Activated naive CD4-positive, alpha-beta T cell treated with anti-CD3 and anti-CD28 coated beads, Interleukin-2, amount 50 U/mL, for 72 hours (primary cell): Measurements from ENCODE around the gene SLC13A5. TPM values are rescaled to one million over a fixed set of nuclear protein-coding genes. Genes with fewer than 3 reads are reported as not detected.
A peak's percentile ranks its signal among the peaks of the same experiment; 100 is the strongest.

Experiments
- ATAC-seq, 2 donors: fragments of 150-1000 bp; cut with Tn5 transposase; 2 replicates each; pipeline ENCODE4 v1.10.0; 2021; ENCODE audit warnings: mild to moderate bottlenecking in 2 of 2, moderate library complexity in 2 of 2
- DNase-seq, 2 donors: peaks; one replicate each; pipeline ENCODE4 v3.0.0; 2021 to 2022; ENCODE audit warnings: low spot score in 2 of 2
- H3K27ac Mint-ChIP-seq, 2 donors: one replicate each; pipeline ENCODE4 v1.8.0; 2022; ENCODE audit warnings: mild to moderate bottlenecking in 2 of 2, mixed read lengths in 2 of 2
- H3K36me3 Mint-ChIP-seq, 2 donors: one replicate each; pipeline ENCODE4 v1.8.0; 2022; ENCODE audit warnings: mixed read lengths in 2 of 2
- H3K9me3 Mint-ChIP-seq, 2 donors: one replicate each; pipeline ENCODE4 v1.8.0; 2022; ENCODE audit warnings: mixed read lengths in 2 of 2
- total RNA-seq, 2 donors: library from RNA; stranded (reverse); gene quantifications; one replicate each; pipeline ENCODE4 v1.2.3, GENCODE V29; 2022

Gene SLC13A5
- total RNA-seq, 2 donors from 2014 or later: not detected

GRCh38 chr17:6714315-6714874, 1.2 kb upstream of the SLC13A5 start:
- Mint-ChIP-seq H3K36me3 (peaks cover 0 to 13% of the 10 kb centered on the region in 2 donors), H3K9me3 (peaks cover 0 to 4% of the 10 kb centered on the region in 2 donors), H3K27ac (no peak overlapping the region)
- ATAC-seq (no peak), DNase-seq (no peak)

- ATAC-seq (peak in 1 of 2 donors; percentile 28), DNase-seq (no peak)
- Mint-ChIP-seq H3K36me3 (peaks cover 0 to 13% of the 10 kb centered on the region in 2 donors), H3K9me3 (peaks cover 0 to 4% of the 10 kb centered on the region in 2 donors), H3K27ac (no peak overlapping the region)
Observed at GRCh38 chr17:6713918-6714271, 726 bp upstream of the SLC13A5 start.

GRCh38 chr17:6712854-6713129, 377 bp downstream of the SLC13A5 start:
- ATAC-seq: no peak
- H3K9me3 Mint-ChIP-seq: peaks cover 0 to 4% of the 10 kb centered on the region in 2 donors

DNA sequence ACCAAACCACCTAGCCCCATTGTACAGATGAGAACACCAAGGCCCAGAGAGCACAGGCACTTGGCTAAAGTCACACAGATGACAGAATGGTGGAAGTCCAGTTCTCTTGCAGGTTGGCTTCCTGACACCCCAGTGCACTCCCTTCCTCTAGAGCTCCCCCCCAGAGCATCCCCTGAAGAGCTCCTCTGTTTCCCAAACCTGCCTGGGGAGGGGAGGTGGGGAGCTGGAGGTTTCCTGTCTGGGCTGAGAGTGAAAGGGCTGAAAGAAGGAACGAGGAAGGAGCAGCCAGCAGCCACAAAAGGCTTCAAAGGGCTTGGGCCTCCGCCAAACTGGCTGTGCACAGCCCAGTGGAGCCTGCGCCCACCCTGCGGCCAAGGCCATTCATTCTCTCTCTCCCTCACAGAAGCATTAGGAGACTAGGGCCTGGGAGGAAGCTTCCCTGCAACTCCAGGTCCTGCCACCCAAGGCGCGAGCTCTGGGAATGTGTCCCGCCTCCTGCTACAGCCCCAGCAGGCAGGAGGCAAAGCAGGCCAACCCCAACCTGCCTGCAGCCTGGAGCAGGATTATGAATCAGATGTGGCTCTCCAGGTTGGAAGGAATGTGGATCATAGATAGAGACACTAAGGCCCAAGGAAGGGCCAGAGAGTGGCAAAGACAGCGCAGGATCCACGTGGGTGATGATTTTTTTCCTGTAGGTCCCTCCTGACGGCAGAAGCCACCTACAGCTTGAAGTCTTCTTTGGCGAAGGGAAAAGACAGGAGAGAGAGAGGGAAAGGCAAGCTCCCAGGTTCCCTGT, 913 bp downstream of the SLC13A5 start:
- DNase-seq: no peak
- Mint-ChIP-seq H3K36me3 (peaks cover 0 to 13% of the 10 kb centered on the region in 2 donors), H3K27ac (no peak overlapping the region), H3K9me3 (peaks cover 0 to 4% of the 10 kb centered on the region in 2 donors)
- no peak for ATAC-seq

More at GRCh38 chr17:6712854-6713129, 377 bp downstream of the SLC13A5 start:
- H3K36me3 Mint-ChIP-seq: peaks cover 0 to 13% of the 10 kb centered on the region in 2 donors
- DNase-seq: no peak
- H3K27ac Mint-ChIP-seq: no peak overlapping the region

GRCh38 chr17:6711681-6712057, 1.5 kb downstream of the SLC13A5 start:
- Mint-ChIP-seq H3K27ac (no peak overlapping the region), H3K36me3 (peaks cover 0 to 13% of the 10 kb centered on the region in 2 donors), H3K9me3 (peaks cover 0 to 4% of the 10 kb centered on the region in 2 donors)
- ATAC-seq: no peak
- no peak for DNase-seq

GRCh38 chr17:6711081-6711674, 2.0 kb downstream of the SLC13A5 start:
- ATAC-seq: no peak
- H3K27ac Mint-ChIP-seq: no peak overlapping the region
- no peak for DNase-seq
- peaks cover 0 to 13% of the 10 kb centered on the region in 2 donors for H3K36me3 Mint-ChIP-seq
- H3K9me3 Mint-ChIP-seq: peaks cover 0 to 4% of the 10 kb centered on the region in 2 donors

GRCh38 chr17:6710317-6710716, 2.9 kb downstream of the SLC13A5 start:
- no peak for ATAC-seq
- H3K9me3 Mint-ChIP-seq: no peaks in the 10 kb centered on the region

GRCh38 chr17:6708357-6708961, 4.7 kb downstream of the SLC13A5 start:
- no peak overlapping the region for H3K27ac Mint-ChIP-seq
- H3K36me3 Mint-ChIP-seq: no peaks in the 10 kb centered on the region

More at GRCh38 chr17:6710317-6710716, 2.9 kb downstream of the SLC13A5 start:
- peaks cover 0 to 9% of the 10 kb centered on the region in 2 donors for H3K36me3 Mint-ChIP-seq
- H3K27ac Mint-ChIP-seq: no peak overlapping the region
- DNase-seq: no peak

GRCh38 chr17:6706996-6707395, 6.2 kb downstream of the SLC13A5 start:
- no peak for ATAC-seq
- DNase-seq: no peak
- Mint-ChIP-seq H3K36me3 (no peaks in the 10 kb centered on the region), H3K27ac (no peak overlapping the region), H3K9me3 (no peaks in the 10 kb centered on the region)

More at GRCh38 chr17:6708357-6708961, 4.7 kb downstream of the SLC13A5 start:
- DNase-seq (no peak), ATAC-seq (no peak)
- no peaks in the 10 kb centered on the region for H3K9me3 Mint-ChIP-seq

- no peak for ATAC-seq
Observed at GRCh38 chr17:6706499-6706898, 6.7 kb downstream of the SLC13A5 start.

DNA sequence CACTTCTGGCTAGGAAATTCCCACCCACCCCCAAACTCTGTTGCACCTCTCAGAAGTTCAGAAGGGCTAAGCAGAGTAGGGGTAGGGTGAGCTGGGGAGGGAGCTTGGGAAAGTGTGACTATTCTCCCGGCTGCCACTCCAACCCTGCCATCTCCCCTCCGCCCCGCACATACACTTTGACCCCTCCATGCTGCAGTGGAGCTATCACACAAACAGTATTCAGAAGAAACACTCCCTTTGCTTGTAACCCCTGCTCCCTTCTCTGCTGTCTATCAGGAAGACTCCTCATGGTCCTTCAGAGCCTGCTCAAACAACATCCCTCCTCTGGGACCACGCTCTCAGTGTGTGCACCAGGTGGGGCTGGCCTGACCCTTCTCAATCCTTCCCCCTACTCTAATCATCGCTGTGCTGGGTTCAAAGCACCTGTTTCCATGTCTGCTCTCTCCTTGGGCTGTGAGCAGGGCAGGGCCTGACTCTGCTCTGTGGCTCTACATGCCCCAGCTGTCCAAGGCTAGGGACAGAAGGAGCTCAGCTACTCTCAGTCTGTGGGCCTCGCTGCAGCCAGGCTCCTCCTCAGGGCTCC, 8.6 kb downstream of the SLC13A5 start:
- ATAC-seq (no peak), DNase-seq (no peak)
- Mint-ChIP-seq H3K36me3 (no peaks in the 10 kb centered on the region), H3K9me3 (no peaks in the 10 kb centered on the region), H3K27ac (no peak overlapping the region)

More at GRCh38 chr17:6706499-6706898, 6.7 kb downstream of the SLC13A5 start:
- Mint-ChIP-seq H3K27ac (peak overlapping the region in 1 of 2 donors; percentile 39), H3K9me3 (no peaks in the 10 kb centered on the region), H3K36me3 (no peaks in the 10 kb centered on the region)
- no peak for DNase-seq

DNA sequence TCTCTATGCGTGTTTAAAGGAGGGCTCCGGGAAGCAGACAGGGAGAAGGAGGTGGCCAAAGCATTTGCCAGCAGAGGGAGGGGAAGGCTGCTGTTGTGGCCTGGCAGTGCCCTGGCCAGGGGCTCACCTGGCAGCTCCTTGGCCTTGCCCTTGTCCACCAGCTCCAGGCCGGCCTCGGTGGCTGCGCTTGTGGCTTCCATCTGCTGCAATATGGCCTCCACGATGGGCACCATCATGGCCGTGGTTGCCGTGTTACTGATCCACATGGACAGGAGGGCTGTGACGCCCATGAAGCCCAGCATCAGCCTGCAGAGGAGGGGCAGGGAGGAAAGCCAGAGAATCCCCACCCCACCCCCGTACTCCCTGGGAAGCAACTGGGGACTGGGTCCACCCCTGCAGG, 9.4 kb downstream of the SLC13A5 start:
- no peak overlapping the region for H3K27ac Mint-ChIP-seq
- no peaks in the 10 kb centered on the region for H3K36me3 Mint-ChIP-seq
- H3K9me3 Mint-ChIP-seq: no peaks in the 10 kb centered on the region
- ATAC-seq (no peak), DNase-seq (no peak)

- H3K9me3 Mint-ChIP-seq: no peaks in the 10 kb centered on the region
Observed at GRCh38 chr17:6702567-6703215, 10.5 kb downstream of the SLC13A5 start.

DNA sequence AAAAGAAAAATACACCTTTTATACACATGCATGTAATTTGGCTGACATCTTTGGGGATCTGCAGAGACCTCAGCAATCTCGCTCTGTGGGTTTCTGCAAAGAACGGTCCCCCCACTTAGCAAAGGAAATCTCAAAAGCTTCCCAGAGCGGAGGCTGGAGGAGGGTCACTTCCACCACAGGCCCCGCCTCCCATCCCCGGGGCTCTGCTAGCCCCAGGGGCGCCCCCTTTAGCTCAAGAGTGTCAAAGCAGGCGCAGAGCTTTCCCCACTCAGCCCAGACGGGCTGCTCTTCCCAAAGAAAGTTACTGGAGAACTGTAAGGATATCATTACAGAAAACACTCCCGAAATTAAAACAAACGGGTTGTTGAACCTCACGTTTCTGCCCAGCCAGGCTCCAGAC, 11.4 kb downstream of the SLC13A5 start:
- Mint-ChIP-seq H3K36me3 (no peaks in the 10 kb centered on the region), H3K27ac (no peak overlapping the region), H3K9me3 (no peaks in the 10 kb centered on the region)
- DNase-seq (peak in 1 of 2 donors; percentile 66), ATAC-seq (peak; percentile 74 to 78)

More at GRCh38 chr17:6702567-6703215, 10.5 kb downstream of the SLC13A5 start:
- peak overlapping the region in 1 of 2 donors; percentile 19 for H3K27ac Mint-ChIP-seq
- no peak for ATAC-seq
- no peaks in the 10 kb centered on the region for H3K36me3 Mint-ChIP-seq
- DNase-seq: no peak

DNA sequence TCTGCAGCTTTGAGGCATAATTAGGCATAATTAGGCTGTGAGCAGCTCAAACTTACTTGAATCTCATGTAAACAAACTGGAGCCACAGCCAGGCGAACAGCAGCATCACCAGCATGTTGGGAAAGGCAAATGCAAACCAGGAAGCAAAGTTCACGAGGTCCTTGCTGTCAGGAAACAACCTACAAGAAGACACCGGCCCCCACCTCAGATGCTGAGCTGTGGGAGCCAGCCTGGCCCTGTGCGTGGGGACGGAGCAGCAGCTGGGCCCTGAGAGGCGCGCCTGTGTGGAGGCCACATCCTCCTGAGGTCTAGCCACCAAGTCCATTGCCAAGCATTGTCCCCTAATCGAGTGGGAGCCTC, 12.2 kb downstream of the SLC13A5 start:
- Mint-ChIP-seq H3K36me3 (no peaks in the 10 kb centered on the region), H3K9me3 (no peaks in the 10 kb centered on the region), H3K27ac (no peak overlapping the region)
- ATAC-seq (no peak), DNase-seq (no peak)
